Brain microvascular endothelial cell (primary cell): ENCODE measurements around the gene HES4.
A peak's percentile ranks its signal among the peaks of the same experiment; 100 is the strongest.

Experiments
- DNase-seq: peaks from one replicate; pipeline ENCODE4 v3.0.0-alpha.2; 2020
- H3K27ac ChIP-seq: fragments of 250-450 bp; sonication (Bioruptor Pico); 2 replicates; pipeline ENCODE4 v1.5.1; 2020; ENCODE audit warnings: mild to moderate bottlenecking, moderate library complexity
- H3K27me3 ChIP-seq: fragments of 250-450 bp; sonication (Bioruptor Pico); replicated peaks from 2 replicates; pipeline ENCODE4 v1.5.1; 2020; ENCODE audit warnings: mild to moderate bottlenecking
- H3K36me3 ChIP-seq: fragments of 250-450 bp; sonication (Bioruptor Pico); replicated peaks from 2 replicates; pipeline ENCODE4 v1.5.1; 2020; ENCODE audit warnings: mild to moderate bottlenecking
- H3K4me3 ChIP-seq: 2 replicates; pipeline ENCODE4 v1.5.1; 2011; ENCODE audit warnings: low read depth, mild to moderate bottlenecking, control low read depth, low read length, moderate library complexity
- CTCF ChIP-seq: IDR thresholded peaks from 2 replicates; pipeline ENCODE4 v1.5.1; 2011; ENCODE audit warnings: low read depth, mild to moderate bottlenecking, moderate library complexity, low read length, control low read depth, inconsistent platforms; ENCODE audit errors: missing control alignments
- in situ Hi-C: cut with HindIII; loops from 2 replicates; pipeline ENCODE4 v1.10.0; 2017; ENCODE audit warnings: low sequenced_read_pairs, low pct_ligation_motif_present

HES4 gene

GRCh38 chr1:999725-1000356 lies at the start of gene HES4:
Gene HES4 (minus strand): TSS chr1:1000097. CDS start chr1:999973, 124 bp downstream.
- in situ Hi-C loops: no loop called here
- H3K27ac ChIP-seq: peak within 1 kb of the TSS; percentile 97
- no peaks in the 10 kb centered on the region for H3K27me3 ChIP-seq
- DNase-seq: peak; percentile 89
- peak within 1 kb of the TSS; percentile 60 for H3K4me3 ChIP-seq
- TF ChIP-seq CTCF: no peak
- H3K36me3 ChIP-seq: no peaks in the 10 kb centered on the region

GRCh38 chr1:1048765-1049164 lies 48.9 kb upstream of the HES4 start:
- no peak for TF ChIP-seq CTCF
- Histone ChIP-seq H3K36me3 (peaks cover 68% of the 10 kb centered on the region), H3K4me3 (no peak overlapping the region), H3K27me3 (no peaks in the 10 kb centered on the region), H3K27ac (no peak overlapping the region)
- in situ Hi-C loops: no loop called here
- DNase-seq: no peak

GRCh38 chr1:1047963-1048362 lies 48.1 kb upstream of the HES4 start:
- in situ Hi-C loops: no loop called here
- Histone ChIP-seq H3K4me3 (no peak overlapping the region), H3K27me3 (no peaks in the 10 kb centered on the region), H3K27ac (no peak overlapping the region), H3K36me3 (peaks cover 69% of the 10 kb centered on the region)
- DNase-seq: no peak
- TF ChIP-seq CTCF: no peak

GRCh38 chr1:1047407-1047806 lies 47.5 kb upstream of the HES4 start:
- Histone ChIP-seq H3K27me3 (no peaks in the 10 kb centered on the region), H3K4me3 (no peak overlapping the region), H3K36me3 (peaks cover 69% of the 10 kb centered on the region), H3K27ac (no peak overlapping the region)
- TF ChIP-seq CTCF: no peak
- DNase-seq: no peak
- in situ Hi-C loops: no loop called here

GRCh38 chr1:1046767-1047166 lies 46.9 kb upstream of the HES4 start:
- in situ Hi-C loops: no loop called here
- no peak overlapping the region for H3K27ac ChIP-seq
- no peak for TF ChIP-seq CTCF
- no peak for DNase-seq
- H3K4me3 ChIP-seq: no peak overlapping the region
- H3K27me3 ChIP-seq: no peaks in the 10 kb centered on the region
- peaks cover 69% of the 10 kb centered on the region for H3K36me3 ChIP-seq

GRCh38 chr1:1046243-1046642 lies 46.3 kb upstream of the HES4 start:
- Histone ChIP-seq H3K27me3 (no peaks in the 10 kb centered on the region), H3K27ac (no peak overlapping the region), H3K4me3 (no peak overlapping the region), H3K36me3 (peaks cover 66% of the 10 kb centered on the region)
- in situ Hi-C loops: no loop called here
- DNase-seq: no peak
- no peak for TF ChIP-seq CTCF
